ENCODE results near the gene TMEM45B. TPM values are rescaled to one million over a fixed set of nuclear protein-coding genes. Genes with fewer than 3 reads are reported as not detected.

The TMEM45B gene
- total and polyA plus RNA-seq, 2 experiments from 2014 or later, result 0.11 to 0.38 TPM

DNA sequence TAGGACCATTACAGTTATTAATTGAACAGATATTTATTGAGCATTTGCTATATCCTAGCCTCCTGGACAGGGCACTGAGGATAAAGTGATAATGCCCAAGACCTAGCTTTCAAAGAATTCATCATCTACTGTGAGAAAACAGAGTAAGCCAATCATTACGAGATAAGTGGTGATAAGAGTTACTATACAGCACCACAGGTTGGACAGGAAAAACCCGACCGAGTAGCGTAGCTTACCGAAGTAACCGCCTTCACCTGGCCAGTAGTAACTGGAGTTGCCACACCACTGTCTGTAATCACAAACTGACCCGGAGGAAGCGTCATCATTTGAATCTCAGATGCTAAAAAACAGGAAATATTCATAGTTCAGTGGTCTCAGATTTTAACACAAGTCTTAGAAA lies 89.8 kb downstream of the TMEM45B start:
- H3K4me1 Mint-ChIP-seq, result no peaks in the 10 kb centered on the region
- Histone ChIP-seq H3K36me3 (ENCODE audit: insufficient read depth) (peaks cover 17% of the 10 kb centered on the region), H3K27me3 (ENCODE audit: insufficient read depth) (no peaks in the 10 kb centered on the region), H3K4me2 (no peak overlapping the region), H3K79me2 (replicated peaks; ENCODE audit: insufficient read depth) (no peaks in the 10 kb centered on the region), H3K9me2 (ENCODE audit: insufficient read depth) (no peaks in the 10 kb centered on the region), H3F3A (replicated peaks; ENCODE audit: low read depth) (no peaks in the 10 kb centered on the region), H3K4me3 (no peak overlapping the region), H2AFZ (no peak overlapping the region), H3K27ac (ENCODE audit: low read depth) (no peak overlapping the region), H4K20me1 (replicated peaks; ENCODE audit: insufficient read depth) (no peaks in the 10 kb centered on the region; the same call in none of the 2 replicates), H3K4me1 (ENCODE audit: insufficient read depth) (no peaks in the 10 kb centered on the region)
- no peaks in the 10 kb centered on the region for H3K9me3 Mint-ChIP-seq
- ATAC-seq, result no peak
- no peak for DNase-seq (ENCODE audit: low spot score)
- no peak for TF ChIP-seq STAT1 (IDR thresholded peaks at IDR 0.05; ENCODE audit: unreplicated experiment)
- no peak for TF ChIP-seq NANOG (IDR thresholded peaks at IDR 0.05; ENCODE audit: borderline replicate concordance)
- no peak for TF ChIP-seq JUNB (IDR thresholded peaks at IDR 0.05; ENCODE audit: unreplicated experiment)
- TF ChIP-seq, protein P1, sequence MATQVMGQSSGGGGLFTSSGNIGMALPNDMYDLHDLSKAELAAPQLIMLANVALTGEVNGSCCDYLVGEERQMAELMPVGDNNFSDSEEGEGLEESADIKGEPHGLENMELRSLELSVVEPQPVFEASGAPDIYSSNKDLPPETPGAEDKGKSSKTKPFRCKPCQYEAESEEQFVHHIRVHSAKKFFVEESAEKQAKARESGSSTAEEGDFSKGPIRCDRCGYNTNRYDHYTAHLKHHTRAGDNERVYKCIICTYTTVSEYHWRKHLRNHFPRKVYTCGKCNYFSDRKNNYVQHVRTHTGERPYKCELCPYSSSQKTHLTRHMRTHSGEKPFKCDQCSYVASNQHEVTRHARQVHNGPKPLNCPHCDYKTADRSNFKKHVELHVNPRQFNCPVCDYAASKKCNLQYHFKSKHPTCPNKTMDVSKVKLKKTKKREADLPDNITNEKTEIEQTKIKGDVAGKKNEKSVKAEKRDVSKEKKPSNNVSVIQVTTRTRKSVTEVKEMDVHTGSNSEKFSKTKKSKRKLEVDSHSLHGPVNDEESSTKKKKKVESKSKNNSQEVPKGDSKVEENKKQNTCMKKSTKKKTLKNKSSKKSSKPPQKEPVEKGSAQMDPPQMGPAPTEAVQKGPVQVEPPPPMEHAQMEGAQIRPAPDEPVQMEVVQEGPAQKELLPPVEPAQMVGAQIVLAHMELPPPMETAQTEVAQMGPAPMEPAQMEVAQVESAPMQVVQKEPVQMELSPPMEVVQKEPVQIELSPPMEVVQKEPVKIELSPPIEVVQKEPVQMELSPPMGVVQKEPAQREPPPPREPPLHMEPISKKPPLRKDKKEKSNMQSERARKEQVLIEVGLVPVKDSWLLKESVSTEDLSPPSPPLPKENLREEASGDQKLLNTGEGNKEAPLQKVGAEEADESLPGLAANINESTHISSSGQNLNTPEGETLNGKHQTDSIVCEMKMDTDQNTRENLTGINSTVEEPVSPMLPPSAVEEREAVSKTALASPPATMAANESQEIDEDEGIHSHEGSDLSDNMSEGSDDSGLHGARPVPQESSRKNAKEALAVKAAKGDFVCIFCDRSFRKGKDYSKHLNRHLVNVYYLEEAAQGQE (IDR thresholded peaks at IDR 0.05; ENCODE audit: unreplicated experiment), result no peak
- TF ChIP-seq ZNF331 (CRISPR knock-in tag; IDR thresholded peaks at IDR 0.05; ENCODE audit: low read depth), result no peak
- TF ChIP-seq, protein P2, sequence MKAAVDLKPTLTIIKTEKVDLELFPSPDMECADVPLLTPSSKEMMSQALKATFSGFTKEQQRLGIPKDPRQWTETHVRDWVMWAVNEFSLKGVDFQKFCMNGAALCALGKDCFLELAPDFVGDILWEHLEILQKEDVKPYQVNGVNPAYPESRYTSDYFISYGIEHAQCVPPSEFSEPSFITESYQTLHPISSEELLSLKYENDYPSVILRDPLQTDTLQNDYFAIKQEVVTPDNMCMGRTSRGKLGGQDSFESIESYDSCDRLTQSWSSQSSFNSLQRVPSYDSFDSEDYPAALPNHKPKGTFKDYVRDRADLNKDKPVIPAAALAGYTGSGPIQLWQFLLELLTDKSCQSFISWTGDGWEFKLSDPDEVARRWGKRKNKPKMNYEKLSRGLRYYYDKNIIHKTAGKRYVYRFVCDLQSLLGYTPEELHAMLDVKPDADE (IDR thresholded peaks at IDR 0.05), result no peak
- TF ChIP-seq ZNF462 (CRISPR knock-in tag; IDR thresholded peaks at IDR 0.05), result no peak
- TF ChIP-seq EZH2phosphoT487 (IDR thresholded peaks at IDR 0.05; ENCODE audit: unreplicated experiment), result no peak
- TF ChIP-seq POLR2AphosphoS5 (IDR thresholded peaks at IDR 0.05; ENCODE audit: low read depth), result no peak
- no peak for TF ChIP-seq CREB1 (CRISPR knock-in tag; IDR thresholded peaks at IDR 0.05; ENCODE audit: low read depth)
- TF ChIP-seq, protein P3, sequence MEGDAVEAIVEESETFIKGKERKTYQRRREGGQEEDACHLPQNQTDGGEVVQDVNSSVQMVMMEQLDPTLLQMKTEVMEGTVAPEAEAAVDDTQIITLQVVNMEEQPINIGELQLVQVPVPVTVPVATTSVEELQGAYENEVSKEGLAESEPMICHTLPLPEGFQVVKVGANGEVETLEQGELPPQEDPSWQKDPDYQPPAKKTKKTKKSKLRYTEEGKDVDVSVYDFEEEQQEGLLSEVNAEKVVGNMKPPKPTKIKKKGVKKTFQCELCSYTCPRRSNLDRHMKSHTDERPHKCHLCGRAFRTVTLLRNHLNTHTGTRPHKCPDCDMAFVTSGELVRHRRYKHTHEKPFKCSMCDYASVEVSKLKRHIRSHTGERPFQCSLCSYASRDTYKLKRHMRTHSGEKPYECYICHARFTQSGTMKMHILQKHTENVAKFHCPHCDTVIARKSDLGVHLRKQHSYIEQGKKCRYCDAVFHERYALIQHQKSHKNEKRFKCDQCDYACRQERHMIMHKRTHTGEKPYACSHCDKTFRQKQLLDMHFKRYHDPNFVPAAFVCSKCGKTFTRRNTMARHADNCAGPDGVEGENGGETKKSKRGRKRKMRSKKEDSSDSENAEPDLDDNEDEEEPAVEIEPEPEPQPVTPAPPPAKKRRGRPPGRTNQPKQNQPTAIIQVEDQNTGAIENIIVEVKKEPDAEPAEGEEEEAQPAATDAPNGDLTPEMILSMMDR (conservative IDR thresholded peaks at IDR 0.05; ENCODE audit: low read depth in 2 of 2), result no peak
- no peak for TF ChIP-seq EZH2 (IDR thresholded peaks at IDR 0.05; ENCODE audit: low read depth, unreplicated experiment)
- TF ChIP-seq ZNF114 (CRISPR knock-in tag; IDR thresholded peaks at IDR 0.05), result no peak
- H3K27me3 Mint-ChIP-seq (ENCODE audit: insufficient read depth, low read depth, poor library complexity), result peaks cover 2% of the 10 kb centered on the region
- H3K27ac Mint-ChIP-seq, result no peak overlapping the region
- H3K4me3 Mint-ChIP-seq, result no peak overlapping the region
- peaks cover 47% of the 10 kb centered on the region for H3K36me3 Mint-ChIP-seq (ENCODE audit: low read depth)

Measured in GM23338 (cell line).